T-helper 2 cell (primary cell): ENCODE results near the gene DGAT2.

ENCODE experiments used
- DNase-seq, 5 experiments: peaks; one replicate each; pipeline versions ENCODE4 v3.0.0 to v3.0.0-alpha.2; 2012 to 2022

Gene DGAT2

DNA sequence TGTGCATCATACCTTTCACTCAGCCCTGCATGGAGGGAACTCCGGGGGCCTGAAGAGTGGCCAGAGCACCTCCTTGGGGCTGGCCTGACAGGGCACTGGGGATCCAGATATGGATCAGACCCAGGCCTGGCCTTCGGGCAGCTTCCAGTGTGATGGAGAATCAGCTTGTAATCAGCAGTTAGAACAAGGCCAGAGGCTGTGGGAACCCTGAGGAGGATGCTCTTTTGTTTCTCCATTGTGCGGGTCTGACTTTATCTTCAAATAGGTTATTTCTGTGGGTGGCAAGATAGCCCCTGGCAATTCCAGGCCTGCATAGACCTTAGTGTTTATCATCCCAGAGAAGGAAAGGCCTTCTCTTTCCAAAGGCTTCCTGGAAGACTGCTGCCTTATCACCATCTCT is 12.3 kb downstream of the DGAT2 start:
- DNase-seq, result no peak

DNA sequence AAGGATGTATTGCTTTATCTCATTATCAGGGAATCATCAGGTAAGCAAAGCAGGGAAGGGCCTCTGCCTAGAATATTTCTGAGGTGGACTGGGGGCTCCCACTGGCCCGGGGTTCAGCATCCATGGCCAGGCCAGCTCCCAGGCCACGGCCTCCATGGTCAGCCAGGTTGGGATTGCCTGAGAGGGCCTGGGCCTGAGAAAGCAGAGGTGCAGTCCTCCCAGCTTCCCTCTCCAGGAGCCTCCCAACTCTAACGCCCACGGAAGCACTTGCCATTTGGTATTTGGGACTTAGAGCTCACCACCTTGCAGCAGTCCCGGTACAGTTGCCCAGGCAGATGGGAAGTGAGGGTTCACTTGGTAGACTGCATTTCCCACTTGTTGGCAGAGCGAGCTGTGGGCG is 12.7 kb downstream of the DGAT2 start:
- DNase-seq, result no peak

DNA sequence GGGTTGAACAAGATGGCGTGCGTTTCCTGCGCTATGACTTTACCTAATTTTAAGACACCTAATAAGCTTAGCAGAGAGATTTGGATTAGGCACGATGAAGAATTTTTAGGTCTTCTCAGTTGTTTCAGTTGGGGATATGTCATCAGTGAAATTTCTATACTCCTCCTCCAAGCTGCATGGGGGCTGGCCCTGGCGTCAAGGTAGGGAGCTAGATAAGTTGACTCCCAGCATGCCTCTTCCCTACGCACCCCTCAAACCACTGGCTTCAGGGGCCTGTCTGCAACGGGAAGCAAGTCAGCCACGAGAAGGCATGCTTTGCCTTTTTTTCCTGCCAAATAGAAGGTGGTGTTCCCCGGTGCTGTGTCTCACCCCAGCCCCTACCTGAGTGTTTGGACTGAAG is 13.3 kb downstream of the DGAT2 start:
- DNase-seq, result no peak

DNA sequence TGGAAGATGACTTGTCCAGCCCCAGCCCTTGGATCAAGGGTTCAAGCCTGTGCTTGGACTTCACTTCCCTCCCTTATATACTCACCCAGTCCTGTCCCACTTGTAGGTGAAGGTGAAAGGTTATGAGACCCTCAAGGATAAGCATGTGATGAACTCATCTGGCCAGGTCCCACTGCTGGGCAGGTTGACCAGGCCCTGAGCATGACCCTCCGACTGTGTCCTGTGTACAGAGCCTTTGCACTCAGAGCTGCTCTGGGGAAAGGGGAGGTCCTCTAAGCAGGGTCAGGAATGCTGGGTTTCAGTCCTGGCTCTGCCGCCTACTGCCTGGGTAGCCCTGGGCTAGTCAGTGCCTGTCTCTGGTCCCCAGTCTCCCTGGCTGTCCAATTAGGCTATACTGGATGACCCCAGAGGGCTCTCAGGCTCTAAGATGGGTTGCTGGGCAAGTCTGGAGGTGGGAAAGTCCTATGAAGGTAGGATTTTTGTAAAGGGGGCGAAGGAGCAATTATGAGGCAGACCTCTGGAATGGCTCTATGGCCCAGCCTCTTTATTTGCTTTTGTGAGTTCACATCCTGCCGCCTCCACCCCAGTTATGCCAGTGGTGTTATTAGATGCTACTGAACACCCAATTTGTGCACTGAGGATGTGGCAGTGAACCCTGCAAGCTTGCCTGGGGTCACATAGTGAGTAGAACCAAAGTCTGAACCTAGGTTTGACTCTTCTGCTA is 14.1 kb downstream of the DGAT2 start:
- DNase-seq, result no peak

DNA sequence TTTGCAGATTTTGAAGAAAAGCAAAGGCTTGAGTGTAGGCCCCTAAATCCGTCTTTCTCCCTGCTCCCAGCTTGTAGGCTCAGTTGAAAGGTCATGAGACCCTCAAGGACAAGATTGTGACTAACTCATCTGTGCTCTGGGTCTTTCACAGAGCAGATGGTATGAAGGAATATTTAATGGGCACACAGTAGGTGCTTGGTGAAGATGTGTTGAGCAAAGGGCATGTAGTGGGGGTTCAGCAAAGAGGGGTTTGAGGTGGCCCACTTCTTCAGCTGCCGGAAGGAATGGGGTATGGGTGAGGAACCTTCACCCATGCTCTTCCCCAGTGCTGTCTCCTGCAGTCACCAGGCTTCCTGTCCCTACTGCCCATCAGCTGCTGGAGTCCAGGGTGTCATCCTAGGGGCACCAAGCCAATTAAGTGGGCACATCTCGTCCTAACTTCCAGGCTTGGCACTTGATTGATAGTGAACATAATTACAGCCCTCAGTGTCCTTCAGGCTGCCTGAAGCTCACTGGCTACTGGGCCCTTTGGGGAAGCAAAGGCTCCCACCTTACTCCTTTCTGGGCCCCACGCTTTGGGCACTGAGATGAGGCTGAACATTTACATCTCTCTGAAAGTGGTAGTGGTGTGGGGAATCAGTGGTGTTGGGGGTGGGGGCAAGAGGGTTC is 15.0 kb downstream of the DGAT2 start:
- DNase-seq, result no peak

DNA sequence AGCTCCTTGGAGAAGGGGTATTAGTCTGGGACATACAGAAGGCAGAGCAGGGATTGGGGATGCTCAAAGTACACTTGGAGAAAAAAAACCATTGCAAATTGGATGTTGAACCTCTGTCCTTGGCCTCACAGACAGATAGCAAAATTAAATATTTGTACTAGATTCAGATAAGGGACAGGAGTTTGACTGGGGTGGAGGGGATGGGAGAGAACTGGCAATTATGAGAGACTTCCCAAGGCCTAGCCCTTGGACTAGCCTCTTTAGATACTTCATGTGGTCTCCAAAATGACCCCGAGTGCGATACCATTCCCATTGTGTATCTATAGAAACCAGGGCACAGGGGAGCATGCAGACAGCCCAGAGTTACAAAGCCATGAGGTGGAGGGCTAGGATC is 15.5 kb downstream of the DGAT2 start:
- no peak for DNase-seq

DNA sequence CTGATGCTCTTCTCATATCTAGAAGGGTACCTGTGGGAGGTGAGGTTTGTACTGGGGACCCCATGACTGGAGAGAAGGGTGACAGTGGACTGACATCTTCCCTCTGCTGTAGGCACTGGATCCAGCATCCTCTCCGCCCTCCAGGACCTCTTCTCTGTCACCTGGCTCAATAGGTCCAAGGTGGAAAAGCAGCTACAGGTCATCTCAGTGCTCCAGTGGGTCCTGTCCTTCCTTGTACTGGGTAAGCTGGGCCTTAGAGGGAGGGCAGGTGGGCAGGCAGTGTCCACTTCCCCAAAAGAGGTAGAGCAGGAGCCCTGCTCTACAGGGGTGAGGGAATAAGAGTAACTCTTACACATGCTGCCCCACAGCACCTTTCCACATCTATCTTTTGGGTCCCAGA is 15.9 kb downstream of the DGAT2 start:
- no peak for DNase-seq

DNA sequence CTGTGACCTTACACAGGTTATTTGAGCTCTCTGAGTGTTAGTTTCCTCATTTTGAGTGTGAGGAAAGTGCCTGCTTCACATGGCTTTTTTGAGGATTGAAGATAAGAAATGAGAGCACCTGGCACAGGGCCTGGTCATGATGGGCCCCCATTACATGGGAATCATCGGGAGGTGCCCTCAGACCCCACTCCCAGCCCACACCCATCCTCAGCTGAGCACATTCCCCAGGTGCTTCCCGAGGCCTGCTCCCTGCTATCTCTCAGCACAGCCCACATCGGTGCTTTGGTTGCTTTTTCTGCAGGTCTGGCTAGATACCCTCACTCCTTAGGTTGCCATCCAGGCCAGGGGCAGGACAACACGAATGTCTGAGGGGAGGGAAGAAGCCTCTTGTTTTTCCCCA is 16.6 kb downstream of the DGAT2 start:
- DNase-seq, result no peak

DNA sequence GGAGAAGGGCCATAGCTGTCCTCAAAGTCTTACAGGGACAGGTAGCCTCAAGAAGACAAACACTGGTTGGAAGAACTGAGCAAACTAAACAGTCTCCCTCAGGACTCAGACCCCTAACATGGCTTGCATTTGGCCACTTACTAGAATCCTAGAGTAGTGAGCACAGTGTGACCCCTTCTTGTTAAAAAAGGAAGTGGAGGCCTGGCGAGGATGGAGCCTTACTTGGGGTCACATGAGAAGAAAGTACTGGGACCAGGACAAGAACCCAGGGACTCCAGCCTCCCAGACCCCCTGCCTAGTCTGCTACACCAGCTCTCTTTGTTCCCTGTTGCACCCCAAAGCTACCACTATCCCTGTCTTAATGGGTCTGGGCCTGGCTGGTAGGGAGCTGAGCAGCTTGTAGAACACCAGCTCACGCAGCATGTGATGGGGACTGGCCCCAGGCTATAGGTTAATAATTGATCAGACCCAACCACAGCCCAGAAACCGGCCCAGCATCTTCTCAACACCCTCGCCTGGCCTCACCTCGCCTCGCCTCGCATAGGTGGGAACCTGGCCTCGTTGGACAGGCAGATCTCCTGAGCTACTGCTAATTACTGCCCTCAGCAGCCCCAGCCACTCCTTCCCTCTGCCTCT is 17.6 kb downstream of the DGAT2 start:
- no peak for DNase-seq

DNA sequence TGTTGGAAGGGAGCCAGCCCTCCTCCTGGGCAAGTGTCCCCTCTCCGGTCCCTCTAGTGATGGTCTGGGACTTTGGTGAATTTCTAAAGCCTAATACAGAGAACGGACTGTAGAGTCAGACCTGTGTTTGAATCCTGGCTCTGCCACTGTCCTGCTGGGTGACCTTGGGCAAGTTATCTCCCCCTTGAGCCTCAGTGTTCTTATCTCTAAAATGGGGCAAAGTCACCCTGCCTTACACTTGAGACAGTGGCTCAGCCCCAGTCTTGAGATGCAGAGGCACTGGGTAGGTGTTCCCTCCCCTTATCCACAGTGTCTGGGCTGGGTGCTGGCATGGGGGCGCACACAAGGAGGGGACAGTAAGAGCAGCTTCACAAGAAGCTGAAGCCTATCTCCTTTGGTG is 20.9 kb downstream of the DGAT2 start:
- DNase-seq, result no peak

DNA sequence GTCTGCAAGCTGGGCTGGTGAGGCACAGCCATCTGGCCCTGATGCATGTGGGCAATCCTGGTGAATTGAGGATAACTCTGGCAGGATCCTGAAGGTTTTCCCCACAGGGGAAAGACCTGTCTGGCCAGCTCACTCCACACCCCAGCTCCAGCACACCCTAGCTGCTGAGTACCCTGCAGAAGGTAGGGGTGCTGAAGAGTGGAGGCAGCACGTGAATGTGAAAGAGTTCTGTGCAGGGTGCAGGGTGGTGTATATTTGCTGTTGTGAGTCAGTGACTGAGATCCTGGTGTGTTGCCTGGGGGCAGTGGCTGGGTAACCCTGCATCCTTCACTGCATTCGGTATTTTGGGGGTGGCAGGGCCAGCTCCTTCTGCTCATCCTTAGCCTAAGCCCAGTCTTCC is 22.4 kb downstream of the DGAT2 start:
- no peak for DNase-seq

DNA sequence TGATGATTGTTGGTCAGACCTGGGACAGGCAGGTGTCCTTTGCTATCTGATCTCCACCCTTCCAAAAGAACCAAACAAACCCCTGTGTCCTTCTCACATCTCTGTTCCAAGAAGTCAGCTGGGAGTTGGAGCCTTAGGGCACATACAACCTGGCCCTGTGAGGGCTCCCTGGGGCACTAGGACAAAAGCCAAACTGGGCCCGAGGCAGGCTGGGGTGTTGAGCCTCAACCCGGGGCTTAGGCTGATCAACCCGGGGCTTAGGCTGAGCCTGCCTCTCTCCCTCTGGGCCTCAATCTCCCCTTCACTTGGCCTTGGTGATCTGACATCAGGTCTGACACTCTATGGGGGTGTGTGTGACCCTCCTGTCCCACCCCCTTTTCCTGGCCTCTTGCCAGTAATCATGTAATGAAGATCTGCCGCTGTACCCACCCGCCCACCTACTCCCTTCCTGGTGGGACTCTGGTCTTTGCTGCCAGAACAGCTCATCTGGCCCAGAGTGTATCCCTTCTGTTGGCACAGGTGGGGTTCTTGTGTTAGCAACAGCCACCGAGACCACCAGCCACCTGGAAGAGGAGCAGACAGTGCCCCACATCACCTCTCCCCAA is 23.7 kb downstream of the DGAT2 start:
- DNase-seq, result no peak

DNA sequence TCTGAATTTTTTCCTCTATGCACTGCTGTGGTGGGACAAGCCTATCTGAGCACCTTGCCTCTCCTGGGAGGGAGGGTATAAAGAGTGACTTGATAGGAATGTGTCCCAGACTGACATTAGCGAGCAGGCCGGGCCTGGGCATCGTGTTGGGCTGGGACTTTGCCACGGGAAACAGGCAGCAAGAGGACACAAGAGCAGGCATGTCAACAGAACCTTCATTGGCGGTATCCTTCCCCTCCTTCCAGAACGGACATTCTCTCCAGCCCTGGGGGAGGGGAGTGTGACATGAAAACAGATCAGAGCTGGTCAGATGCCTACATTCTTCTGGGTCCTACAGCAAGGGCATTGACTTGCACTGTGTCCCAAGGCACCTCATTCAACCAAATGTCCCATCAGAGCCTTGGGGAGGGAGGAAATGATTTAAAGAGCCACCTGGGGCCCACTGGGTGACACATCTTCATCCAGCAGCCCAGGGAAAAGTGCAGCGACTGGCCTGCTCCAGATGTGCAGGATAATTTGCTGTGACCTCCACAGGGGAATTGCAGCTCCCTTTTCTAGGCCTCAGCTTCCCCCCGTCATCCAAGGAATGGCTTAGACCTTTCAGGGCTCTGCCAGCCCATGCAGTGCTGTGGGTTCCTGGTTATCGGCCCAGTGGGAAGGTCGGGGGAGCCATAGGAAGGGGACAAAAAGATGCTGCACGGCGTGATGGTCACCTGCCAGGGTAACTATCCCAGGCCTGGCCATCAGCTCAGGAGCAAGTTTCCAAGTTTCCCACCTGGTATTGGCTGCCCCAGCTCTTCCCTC is 24.6 kb downstream of the DGAT2 start:
- no peak for DNase-seq

DNA sequence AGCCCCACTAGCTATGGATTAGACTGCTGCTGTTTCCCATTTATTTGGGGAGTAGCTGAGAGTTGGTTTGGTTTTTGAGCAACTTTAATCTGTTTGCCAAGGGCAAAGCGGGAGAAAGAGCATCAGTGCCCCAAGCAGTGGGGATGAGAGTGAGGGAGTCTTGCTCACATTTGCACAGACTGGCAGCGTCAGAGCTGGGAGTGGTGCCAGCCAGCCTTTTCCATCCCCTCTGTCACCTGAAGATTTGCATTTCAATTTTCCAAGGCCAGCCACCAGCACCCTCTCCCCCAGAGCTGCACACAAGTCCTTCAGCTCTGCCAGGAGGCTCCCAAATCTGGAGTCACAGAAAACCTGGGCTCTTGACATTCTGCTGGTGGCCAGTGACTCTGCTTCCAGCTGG is 25.4 kb downstream of the DGAT2 start:
- no peak for DNase-seq

DNA sequence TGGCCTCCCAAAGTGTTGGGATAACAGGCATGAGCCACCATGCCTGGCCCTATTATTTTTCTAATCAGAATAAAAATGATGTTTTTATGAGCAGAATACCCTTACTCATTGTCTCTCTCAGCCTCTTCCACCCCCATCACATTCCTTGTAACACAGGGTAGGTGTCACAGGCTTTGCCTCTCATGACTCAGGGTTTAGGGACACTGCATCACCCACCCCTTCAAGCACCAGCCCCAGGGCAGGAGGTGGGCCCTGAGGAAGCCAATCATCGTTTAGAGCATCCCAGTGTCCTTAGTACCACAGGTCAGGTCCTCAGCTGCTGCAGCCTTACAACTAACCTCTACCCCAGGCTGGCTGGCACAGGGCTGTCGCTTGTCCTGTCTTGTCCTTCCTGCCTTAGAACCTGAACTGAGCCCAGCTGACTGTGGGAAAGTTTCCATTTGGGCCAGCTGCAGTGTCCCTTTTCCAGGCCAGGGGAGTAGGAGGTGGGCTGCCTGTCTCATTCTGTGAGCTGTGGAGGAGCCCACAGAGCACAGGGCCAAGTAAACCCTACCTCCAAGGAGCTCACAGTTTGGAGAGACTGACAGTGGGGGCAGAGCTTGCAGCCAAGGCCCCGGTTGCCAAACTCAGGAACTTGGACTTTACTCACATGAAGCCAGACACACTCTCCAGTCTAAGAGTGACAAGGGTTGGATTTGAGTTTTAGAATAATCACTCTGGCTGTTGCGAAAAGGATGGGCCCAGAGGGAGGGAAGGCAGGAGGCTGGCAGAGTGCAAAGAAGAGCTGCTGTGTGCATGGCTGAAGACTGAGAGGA is 26.9 kb downstream of the DGAT2 start:
- DNase-seq, result no peak

DNA sequence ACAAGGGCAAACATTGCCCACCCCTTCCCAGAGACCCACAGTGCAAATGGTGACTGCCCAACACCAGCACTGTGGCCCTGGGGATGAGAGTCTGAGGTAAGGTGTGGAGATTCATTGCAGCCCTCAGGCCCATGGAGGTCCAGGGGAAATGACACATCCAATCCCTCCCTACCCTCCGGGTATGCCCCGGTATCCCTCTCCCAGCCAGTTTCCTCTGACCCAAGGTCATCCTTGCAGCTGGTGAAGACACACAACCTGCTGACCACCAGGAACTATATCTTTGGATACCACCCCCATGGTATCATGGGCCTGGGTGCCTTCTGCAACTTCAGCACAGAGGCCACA is 27.5 kb downstream of the DGAT2 start:
- no peak for DNase-seq

DNA sequence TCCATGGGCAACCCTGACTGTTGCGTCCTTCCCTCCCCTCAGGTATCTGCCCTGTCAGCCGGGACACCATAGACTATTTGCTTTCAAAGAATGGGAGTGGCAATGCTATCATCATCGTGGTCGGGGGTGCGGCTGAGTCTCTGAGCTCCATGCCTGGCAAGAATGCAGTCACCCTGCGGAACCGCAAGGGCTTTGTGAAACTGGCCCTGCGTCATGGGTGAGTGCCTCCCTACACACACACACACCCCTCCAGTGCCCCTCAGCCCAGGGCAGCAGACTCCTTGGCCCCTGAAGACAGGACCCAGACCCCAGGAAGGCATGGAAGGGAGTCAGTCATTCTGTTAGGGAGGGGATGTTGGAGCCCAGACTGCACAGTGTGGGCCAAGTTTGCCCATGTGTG is 28.5 kb downstream of the DGAT2 start:
- no peak for DNase-seq

DNA sequence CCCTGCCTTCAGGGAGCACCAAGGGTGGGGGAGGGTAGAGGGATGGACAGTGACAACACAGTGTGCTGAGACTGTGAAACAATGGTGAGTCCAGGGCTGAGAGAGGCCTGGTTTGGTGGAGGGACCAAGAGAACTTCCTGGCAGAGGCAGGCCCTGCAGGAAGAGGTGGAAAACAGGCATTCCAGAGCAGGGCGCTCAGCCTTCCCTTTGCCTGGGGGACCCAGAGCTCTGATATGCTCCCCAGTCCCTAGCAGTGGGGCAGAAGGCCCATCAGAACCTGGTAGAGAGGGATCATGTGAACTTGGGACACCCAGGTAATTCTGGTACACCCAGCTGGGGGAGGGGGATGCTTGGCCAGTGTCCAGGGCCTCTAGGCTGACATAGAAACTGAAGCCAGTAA is 29.2 kb downstream of the DGAT2 start:
- no peak for DNase-seq

DNA sequence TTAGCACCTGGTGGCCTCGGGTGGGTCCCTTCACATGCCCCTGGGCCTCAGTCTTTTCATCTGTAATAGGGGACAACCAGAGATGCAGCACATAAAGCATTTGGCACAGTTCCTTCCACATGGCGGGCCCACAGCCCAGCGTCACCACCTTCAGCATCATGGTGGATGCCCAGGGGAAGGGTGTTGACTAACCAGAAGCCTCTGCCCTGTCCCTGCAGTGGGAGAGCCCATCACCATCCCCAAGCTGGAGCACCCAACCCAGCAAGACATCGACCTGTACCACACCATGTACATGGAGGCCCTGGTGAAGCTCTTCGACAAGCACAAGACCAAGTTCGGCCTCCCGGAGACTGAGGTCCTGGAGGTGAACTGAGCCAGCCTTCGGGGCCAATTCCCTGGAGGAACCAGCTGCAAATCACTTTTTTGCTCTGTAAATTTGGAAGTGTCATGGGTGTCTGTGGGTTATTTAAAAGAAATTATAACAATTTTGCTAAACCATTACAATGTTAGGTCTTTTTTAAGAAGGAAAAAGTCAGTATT is 31.6 kb downstream of the DGAT2 start:
- DNase-seq, result no peak

DNA sequence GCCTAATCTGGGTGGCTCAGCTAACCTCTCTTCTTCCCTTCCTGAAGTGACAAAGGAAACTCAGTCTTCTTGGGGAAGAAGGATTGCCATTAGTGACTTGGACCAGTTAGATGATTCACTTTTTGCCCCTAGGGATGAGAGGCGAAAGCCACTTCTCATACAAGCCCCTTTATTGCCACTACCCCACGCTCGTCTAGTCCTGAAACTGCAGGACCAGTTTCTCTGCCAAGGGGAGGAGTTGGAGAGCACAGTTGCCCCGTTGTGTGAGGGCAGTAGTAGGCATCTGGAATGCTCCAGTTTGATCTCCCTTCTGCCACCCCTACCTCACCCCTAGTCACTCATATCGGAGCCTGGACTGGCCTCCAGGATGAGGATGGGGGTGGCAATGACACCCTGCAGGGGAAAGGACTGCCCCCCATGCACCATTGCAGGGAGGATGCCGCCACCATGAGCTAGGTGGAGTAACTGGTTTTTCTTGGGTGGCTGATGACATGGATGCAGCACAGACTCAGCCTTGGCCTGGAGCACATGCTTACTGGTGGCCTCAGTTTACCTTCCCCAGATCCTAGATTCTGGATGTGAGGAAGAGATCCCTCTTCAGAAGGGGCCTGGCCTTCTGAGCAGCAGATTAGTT is 32.3 kb downstream of the DGAT2 start:
- DNase-seq, result no peak

DNA sequence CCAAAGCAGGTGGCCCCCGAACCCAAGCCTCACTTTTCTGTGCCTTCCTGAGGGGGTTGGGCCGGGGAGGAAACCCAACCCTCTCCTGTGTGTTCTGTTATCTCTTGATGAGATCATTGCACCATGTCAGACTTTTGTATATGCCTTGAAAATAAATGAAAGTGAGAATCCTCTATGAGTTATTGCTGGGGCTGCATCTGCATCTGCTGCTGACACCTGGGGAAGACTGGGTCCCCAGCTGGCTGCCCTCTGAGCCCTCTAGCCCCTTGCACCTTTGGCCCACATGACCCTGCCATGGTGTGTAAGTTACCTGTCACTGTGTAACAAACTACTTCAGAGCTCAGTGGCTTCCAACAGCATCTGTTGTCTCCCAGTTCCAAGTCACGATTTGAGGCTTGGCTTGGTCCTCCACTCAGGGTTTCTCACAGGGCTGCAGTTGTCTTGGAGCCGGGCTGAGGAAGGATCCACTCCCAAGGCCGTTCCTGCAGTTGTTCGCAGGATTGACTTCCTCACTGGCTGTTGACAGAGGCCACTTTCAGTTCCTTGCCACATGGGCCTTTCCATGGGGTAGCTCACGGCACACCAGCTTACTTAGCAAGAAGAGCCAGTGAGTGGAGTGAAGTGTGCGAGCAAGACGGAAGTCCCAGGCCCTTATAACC is 32.9 kb downstream of the DGAT2 start:
- DNase-seq, result peak in 1 of 5 experiments; percentile 79
